ENCODE measurements around the gene CLDN7. TPM values are rescaled to one million over a fixed set of nuclear protein-coding genes. Genes with fewer than 3 reads are reported as not detected.

The CLDN7 gene
- total RNA-seq, 4 donors from 2014 or later = 1.4 to 16.9 (median 4.7) TPM; not detected in 1

DNA sequence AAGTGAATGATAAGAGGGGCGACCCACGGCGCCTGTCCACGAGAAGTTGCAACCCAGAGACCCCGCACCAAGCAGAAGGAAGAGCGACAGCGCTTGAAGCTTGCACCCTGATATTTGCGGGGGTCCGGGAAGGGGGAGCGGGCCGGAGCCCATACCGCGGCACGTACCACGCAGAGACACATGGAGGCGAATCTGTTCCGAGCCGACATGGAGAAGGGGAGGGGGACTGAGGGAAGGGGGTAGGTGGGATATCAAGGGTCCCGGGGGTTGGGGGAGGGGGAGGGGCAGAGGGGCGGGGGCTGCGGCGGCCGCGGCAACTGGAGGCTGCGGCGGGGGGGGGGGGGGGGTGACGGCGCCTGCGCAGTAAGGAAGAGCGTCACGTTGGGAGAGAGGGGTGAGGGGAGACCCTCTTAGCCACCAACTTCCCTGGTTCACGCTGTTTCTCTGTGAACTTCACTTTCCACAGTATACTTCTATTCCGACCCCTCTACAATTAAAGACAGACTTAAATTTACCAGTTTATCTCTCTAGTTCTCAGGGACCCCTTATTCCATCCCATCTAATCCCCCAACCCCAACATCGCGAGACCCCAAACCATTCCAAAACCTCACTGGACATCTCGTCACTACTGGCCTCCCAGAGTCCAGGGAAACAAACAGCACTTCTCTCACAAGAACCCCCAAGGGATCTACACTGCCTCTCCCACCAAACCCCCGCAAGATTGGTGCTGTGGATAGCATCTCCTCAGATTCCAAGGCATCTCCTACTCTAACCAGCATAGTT lies 50.6 kb downstream of the CLDN7 start:
- Histone ChIP-seq H3K4me1 (peaks cover 4 to 66% (median 27%) of the 10 kb centered on the region in 3 donors), H3K9me3 (no peaks in the 10 kb centered on the region), H3K27ac (no peak overlapping the region), H3K36me3 (no peaks in the 10 kb centered on the region), H3K4me3 (peak overlapping the region in 1 of 2 donors; percentile 4), H3K27me3 (no peaks in the 10 kb centered on the region)
- 34 to 39% methylated on average over 12 to 16 of the region's 37 CpGs for WGBS, 2 donors (ENCODE audit: low coverage in 1 of 2)
- ATAC-seq = no peak
- TF ChIP-seq POLR2AphosphoS5 (IDR thresholded peaks at IDR 0.05) (no peak), POLR2A (IDR thresholded peaks at IDR 0.05) (no peak), EP300 (IDR thresholded peaks at IDR 0.05) (no peak), CTCF (IDR thresholded peaks at IDR 0.05) (no peak)

Small RNAs within 50 kb of the gene (small RNA-seq; reads per million reads assigned to genes)
- gene MIR324 = 3.9 to 7.5 (median 5.0) reads per million in 4 donors
- gene RF00019 = 0 reads per million in 4 donors

Other genes with a start within 250 kb of the CLDN7 start
- gene RNASEK, start 249.9 kb downstream of the CLDN7 start, total RNA-seq = 100 to 1,000 TPM; 150 to 211 (median 170) TPM
- gene BCL6B, start 239.4 kb downstream of the CLDN7 start, total RNA-seq = 1 to 10 TPM in 3 of 4 donors, under 1 TPM in 1; 0.93 to 3.9 (median 3.3) TPM
- under 1 TPM in 3 of 4 donors, not detected in 1; 0.58 to 0.81 (median 0.72) TPM for gene SLC16A13, start 226.5 kb downstream of the CLDN7 start, total RNA-seq
- gene SLC16A11, start 218.4 kb downstream of the CLDN7 start, total RNA-seq = under 1 TPM in 3 of 4 donors, not detected in 1; 0.32 to 0.54 (median 0.39) TPM
- gene CLEC10A, start 182.2 kb downstream of the CLDN7 start, total RNA-seq = 10 to 100 TPM in 2 of 4 donors, 1 to 10 TPM in 2; 3.8 to 25.6 (median 11.3) TPM
- gene ASGR2, start 147.7 kb downstream of the CLDN7 start, total RNA-seq = 1 to 10 TPM in 1 of 4 donors, under 1 TPM in 1, not detected in 2; 0.79 to 1.3 TPM
- 1 to 10 TPM in 1 of 4 donors, under 1 TPM in 1, not detected in 2; 0.54 to 1.2 TPM for gene ASGR1, start 83.1 kb downstream of the CLDN7 start, total RNA-seq
- gene DLG4, start 42.6 kb downstream of the CLDN7 start, total RNA-seq = 10 to 100 TPM; 14.1 to 21.7 (median 16.5) TPM
- gene ACADVL, start 42.5 kb downstream of the CLDN7 start, total RNA-seq = 100 to 1,000 TPM; 331 to 508 (median 475) TPM
- 10 to 100 TPM; 33.0 to 53.9 (median 45.0) TPM for gene DVL2, start 28.0 kb downstream of the CLDN7 start, total RNA-seq
- gene PHF23, start 23.0 kb downstream of the CLDN7 start, total RNA-seq = 10 to 100 TPM; 29.4 to 38.2 (median 31.0) TPM
- 100 to 1,000 TPM; 289 to 437 (median 386) TPM for gene GABARAP, start 20.0 kb downstream of the CLDN7 start, total RNA-seq
- gene CTDNEP1, start 10.7 kb downstream of the CLDN7 start, total RNA-seq = 10 to 100 TPM; 33.8 to 66.3 (median 52.5) TPM
- 10 to 100 TPM; 29.6 to 36.8 (median 33.8) TPM for gene ELP5, start 10.3 kb downstream of the CLDN7 start, total RNA-seq
- gene SLC2A4, start 19.2 kb upstream of the CLDN7 start, total RNA-seq = 100 to 1,000 TPM in 3 of 4 donors, 10 to 100 TPM in 1; 71.8 to 200 (median 149) TPM
- 1 to 10 TPM; 3.3 to 6.5 (median 5.3) TPM for gene YBX2, start 32.2 kb upstream of the CLDN7 start, total RNA-seq
- 100 to 1,000 TPM; 145 to 233 (median 183) TPM for gene EIF5A, start 45.1 kb upstream of the CLDN7 start, total RNA-seq
- 100 to 1,000 TPM in 1 of 4 donors, 10 to 100 TPM in 3; 66.9 to 104 (median 82.5) TPM for gene GPS2, start 52.9 kb upstream of the CLDN7 start, total RNA-seq
- 10 to 100 TPM; 12.0 to 30.4 (median 14.9) TPM for gene NEURL4, start 66.9 kb upstream of the CLDN7 start, total RNA-seq
- gene ACAP1, start 74.1 kb upstream of the CLDN7 start, total RNA-seq = 1 to 10 TPM; 2.0 to 4.6 (median 3.5) TPM
- gene KCTD11, start 89.7 kb upstream of the CLDN7 start, total RNA-seq = 10 to 100 TPM in 2 of 4 donors, 1 to 10 TPM in 2; 8.8 to 16.9 (median 10.3) TPM
- not detected for gene TMEM95, start 92.7 kb upstream of the CLDN7 start, total RNA-seq
- 1 to 10 TPM; 2.0 to 4.4 (median 3.5) TPM for gene TNK1, start 118.6 kb upstream of the CLDN7 start, total RNA-seq
- 10 to 100 TPM; 16.8 to 38.1 (median 17.7) TPM for gene PLSCR3, start 132.0 kb upstream of the CLDN7 start, total RNA-seq
- gene TMEM256, start 141.6 kb upstream of the CLDN7 start, total RNA-seq = 10 to 100 TPM; 31.1 to 66.6 (median 57.8) TPM
- 10 to 100 TPM in 3 of 4 donors, 1 to 10 TPM in 1; 9.9 to 28.4 (median 14.4) TPM for gene NLGN2, start 145.4 kb upstream of the CLDN7 start, total RNA-seq
- gene SPEM1, start 157.8 kb upstream of the CLDN7 start, total RNA-seq = not detected
- gene SPEM2, start 163.1 kb upstream of the CLDN7 start, total RNA-seq = not detected
- gene SPEM3, start 166.4 kb upstream of the CLDN7 start, total RNA-seq = under 1 TPM in 1 of 4 donors, not detected in 3; 0.08 TPM
- 1 to 10 TPM; 1.3 to 5.6 (median 2.4) TPM for gene TMEM102, start 173.0 kb upstream of the CLDN7 start, total RNA-seq
- gene FGF11, start 177.0 kb upstream of the CLDN7 start, total RNA-seq = 1 to 10 TPM in 1 of 4 donors, under 1 TPM in 2, not detected in 1; 0.13 to 1.0 (median 0.42) TPM
- gene CHRNB1, start 182.6 kb upstream of the CLDN7 start, total RNA-seq = 10 to 100 TPM in 1 of 4 donors, 1 to 10 TPM in 3; 4.7 to 12.1 (median 8.1) TPM
- 100 to 1,000 TPM in 1 of 4 donors, 10 to 100 TPM in 3; 68.4 to 115 (median 80.2) TPM for gene ZBTB4, start 217.2 kb upstream of the CLDN7 start, total RNA-seq
- gene SLC35G6, start 219.0 kb upstream of the CLDN7 start, total RNA-seq = not detected
- 10 to 100 TPM; 41.0 to 55.3 (median 47.3) TPM for gene POLR2A, start 221.9 kb upstream of the CLDN7 start, total RNA-seq

Data from gastroesophageal sphincter (tissue), 4 donors.